ENCODE measurements around the gene XYLT1.
A peak's percentile ranks its signal among the peaks of the same experiment; 100 is the strongest.

The XYLT1 gene

GRCh38 chr16:17334096-17334495, 136.7 kb downstream of the XYLT1 start:
- DNase-seq = peak; percentile 67

GRCh38 chr16:17333229-17333628, 137.5 kb downstream of the XYLT1 start:
- no peak for DNase-seq

DNA sequence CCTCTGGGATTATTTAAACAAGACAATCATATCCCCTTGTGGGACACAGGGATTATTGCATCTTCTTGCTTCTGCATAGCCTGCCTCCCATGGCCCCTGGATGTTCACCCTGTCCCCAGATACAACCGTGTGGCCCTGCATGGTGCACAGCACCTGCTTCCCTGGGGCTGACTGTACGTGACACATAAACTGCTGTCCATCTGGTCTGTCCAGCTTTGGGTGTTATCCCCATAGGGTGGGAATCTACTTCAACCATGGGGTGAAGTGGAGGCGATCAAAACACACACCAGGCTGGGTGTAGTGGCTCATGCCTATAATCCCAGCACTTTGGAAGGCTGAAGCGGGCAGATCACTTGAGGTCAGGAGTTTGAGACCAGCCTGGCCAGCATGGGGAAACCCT, 138.8 kb downstream of the XYLT1 start:
- DNase-seq = no peak

GRCh38 chr16:17331071-17331607, 139.6 kb downstream of the XYLT1 start:
- DNase-seq = peak; percentile 58

- no peak for DNase-seq
Measured at GRCh38 chr16:17330044-17330443, 140.7 kb downstream of the XYLT1 start.

DNA sequence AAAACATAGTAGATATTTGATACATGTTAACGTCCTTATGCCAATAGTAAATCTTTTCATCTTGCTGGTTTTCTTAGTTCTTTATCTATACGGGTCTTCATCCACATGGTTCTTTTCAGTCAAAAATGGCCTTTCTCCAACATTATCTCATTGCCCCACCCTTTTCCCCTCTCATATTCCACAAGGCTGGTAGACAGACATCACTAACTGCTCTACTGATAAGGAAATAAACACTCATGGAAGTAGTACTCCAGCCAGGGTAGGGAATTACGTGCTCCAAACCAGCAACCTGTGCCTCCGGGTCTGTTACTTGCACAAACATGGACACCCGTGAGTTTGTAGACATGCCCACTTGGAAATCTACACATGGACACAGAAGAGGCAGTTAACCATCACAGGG, 141.4 kb downstream of the XYLT1 start:
- no peak for DNase-seq

- no peak for DNase-seq
Measured at GRCh38 chr16:17328932-17329331, 141.8 kb downstream of the XYLT1 start.

- DNase-seq = peak; percentile 55
Measured at GRCh38 chr16:17327664-17328335, 143.0 kb downstream of the XYLT1 start.

DNA sequence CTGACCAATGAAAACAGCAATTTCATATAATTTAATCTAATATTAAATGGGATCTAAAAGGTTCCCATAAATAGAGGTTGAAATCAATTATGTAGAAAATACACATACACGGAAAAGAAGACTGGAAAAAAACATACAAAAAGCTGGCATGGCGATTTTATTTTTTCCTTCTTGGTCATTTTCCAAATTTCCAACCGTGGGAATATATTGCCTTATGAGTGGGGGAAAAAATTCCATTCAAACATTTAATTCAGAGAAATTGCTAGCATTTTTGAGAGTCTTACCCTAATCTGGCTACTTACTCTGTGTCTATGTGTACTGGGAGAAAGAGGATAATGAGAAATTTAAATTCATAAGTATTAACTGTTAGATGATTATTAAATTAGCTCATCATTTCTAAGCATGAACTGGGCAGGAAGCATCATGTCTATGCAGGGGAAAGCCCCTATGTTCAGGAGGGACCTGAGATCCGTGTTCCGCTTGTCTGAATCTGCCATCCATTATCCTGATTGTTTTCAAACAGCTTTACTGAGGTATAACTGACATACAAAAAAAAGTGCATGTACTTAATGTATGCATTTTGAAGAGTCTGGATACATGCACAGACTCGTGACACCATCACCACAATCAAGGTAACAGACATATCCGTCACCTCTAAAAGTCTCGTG, 145.2 kb downstream of the XYLT1 start:
- no peak for DNase-seq

GRCh38 chr16:17324451-17324850, 146.3 kb downstream of the XYLT1 start:
- peak; percentile 39 for DNase-seq

DNA sequence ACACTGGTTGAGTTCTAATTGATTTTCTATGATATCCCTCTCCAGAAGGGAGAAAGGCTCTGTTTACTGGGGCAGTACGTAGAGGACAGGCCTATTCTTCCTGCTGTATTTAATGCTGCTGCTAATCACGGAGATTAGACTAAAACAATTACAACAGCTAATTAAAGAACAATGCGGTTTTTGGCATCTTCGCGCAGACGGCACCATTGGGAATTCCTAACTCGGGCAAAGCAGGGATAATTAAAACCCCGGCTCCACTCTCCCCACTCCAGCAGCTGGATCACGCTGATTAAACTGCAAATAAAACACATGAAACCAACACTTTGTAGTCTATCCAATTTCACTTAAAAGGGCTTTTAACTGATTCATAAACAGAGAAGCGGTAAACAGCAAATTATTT, 147.6 kb downstream of the XYLT1 start:
- no peak for DNase-seq

- no peak for DNase-seq
Measured at GRCh38 chr16:17321824-17322223, 148.9 kb downstream of the XYLT1 start.

DNA sequence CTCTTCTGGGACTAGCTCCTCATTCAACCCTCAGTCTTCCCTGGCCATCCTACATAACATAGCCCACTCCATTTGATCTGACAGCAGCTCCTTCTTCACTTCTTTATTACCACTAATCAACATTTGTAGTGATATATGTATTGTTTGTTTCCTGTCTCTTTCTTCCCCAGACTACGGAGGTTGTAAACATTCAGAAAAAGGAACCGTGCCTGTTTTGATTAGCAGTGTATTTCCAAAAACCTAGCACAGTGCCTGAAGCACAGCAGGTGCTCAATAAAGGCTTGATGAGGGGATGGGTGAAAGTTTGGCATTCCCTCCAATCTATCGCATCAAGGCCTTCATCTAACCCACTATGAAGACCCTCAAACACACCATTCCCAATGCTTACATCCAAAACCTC, 150.8 kb downstream of the XYLT1 start:
- DNase-seq = no peak

GRCh38 chr16:17318238-17318637, 152.5 kb downstream of the XYLT1 start:
- DNase-seq = peak; percentile 63

- DNase-seq = no peak
Measured at GRCh38 chr16:17316005-17316404, 154.8 kb downstream of the XYLT1 start.

DNA sequence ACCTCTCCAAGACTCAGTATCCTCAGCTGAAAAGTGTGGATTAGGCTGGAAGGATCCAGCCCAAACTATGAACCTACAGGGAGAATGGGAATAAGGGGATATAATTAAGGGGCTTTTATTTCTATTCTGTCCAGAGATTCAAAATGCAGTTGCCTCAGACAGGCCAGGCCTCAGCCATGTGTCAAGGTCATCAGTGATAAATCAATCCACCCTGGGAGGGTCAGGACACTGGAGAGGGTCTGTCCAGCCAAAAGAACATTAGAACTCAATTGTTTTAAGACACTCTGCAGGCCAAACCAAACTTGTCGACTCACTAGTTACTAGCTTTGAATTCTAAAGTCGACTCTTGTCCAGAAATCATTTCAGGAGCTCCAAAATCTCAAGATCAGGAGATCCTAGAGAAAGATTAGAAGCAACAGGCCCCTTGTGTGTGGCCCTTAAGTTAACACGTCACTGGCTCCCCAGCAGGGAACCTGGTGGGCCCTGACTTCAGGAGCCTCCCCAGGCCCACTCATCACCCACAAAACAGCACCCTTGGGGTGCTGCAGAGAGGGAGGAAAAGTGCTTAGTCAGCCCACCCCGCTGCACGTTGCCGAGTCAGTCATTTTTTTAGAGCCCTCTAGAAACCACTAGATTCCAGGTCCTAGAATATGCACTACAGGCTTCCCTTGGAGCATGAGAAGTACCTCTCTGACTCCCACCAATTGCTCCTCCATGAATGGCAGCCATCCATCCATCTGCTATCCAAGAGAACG, 156.8 kb downstream of the XYLT1 start:
- DNase-seq = no peak

DNA sequence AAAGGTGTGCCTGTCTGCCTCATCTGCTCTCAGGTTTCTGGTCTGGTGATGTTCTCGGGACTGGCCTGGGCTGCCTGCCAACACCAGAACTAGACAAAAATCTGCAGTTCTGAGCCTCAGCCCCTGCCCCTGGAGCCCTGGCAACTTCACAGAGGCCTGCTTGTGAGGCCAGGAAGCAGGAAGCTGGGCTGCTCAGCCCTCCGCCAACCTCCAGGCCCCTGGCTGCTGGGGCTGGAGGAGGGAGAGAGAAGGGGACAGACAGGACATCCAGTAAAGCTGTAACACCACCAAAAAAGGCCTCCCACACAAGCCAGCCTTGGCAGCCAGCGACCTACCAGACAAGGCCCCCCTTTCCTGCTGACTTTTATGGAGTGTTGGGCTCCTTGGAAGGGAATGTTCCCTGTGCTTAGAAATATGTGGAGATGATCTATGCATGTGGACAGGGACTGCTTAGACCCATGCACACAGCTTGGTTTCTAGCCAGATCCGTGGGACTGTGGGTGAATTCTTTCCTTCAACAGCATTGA, 157.6 kb downstream of the XYLT1 start:
- peak; percentile 95 for DNase-seq

DNA sequence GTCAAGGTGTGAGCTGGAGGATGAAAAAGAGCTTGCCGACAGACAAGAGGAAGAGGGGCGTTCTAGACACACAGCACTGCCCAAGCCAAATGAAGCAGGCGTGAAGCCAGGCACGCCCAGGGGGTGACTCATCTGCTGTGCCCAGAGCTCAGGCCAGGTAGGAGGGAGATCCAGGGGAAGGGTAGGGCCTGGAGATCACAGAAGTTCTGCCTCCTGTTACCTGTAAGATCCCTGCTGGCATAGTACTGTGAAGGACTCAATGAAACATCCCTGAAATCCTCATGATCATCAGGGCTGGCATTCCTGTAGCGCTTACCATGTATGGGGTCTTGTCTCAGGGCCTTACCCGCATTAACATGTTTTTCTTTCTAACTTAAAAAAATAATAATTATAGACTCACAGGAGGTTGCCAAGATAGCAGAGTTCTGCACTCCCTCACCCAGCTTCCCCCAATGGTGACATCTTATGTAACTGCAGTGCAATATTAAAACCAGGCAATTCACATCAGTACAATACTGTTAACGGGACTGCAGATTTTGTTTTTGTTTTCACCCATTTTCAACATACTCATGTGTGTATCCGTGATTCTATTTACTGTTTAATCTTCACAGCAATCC, 158.6 kb downstream of the XYLT1 start:
- DNase-seq = no peak

DNA sequence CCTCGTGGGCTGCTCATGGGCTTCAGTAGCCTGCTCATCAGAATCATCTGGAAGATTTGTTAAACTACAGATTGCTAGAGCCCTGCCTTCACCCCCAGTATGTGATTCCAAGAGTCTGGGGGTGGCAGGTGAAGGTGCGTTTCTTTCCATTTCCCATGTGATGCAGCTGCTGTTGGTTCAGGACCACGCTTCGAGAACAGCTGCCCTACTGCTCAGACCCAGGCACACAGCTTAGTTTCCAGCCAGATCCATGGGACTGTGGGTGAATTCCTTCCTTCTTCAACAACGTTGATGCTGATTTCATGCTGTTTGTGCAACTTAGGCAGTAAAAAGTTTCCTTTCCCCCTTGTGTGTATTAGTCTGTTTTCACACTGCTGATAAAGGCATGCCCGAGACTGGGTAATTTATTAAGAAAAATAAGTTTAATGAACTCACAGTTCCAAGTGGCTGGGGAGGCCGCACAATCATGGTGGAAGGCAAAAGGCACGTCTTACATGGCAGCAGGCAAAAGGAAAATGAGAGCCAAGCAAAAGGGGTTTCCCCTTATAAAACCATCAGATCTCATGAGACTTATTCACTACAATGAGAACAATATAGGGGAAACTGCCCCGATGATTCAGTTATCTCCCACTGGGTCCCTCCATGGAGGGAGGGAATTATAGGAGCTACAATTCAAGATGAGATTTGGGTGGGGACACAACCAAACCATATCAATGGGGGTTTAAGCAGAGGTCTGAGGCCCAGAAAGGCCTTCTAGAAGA, 159.2 kb downstream of the XYLT1 start:
- no peak for DNase-seq

GRCh38 chr16:17309510-17309909, 161.2 kb downstream of the XYLT1 start:
- DNase-seq = no peak

DNA sequence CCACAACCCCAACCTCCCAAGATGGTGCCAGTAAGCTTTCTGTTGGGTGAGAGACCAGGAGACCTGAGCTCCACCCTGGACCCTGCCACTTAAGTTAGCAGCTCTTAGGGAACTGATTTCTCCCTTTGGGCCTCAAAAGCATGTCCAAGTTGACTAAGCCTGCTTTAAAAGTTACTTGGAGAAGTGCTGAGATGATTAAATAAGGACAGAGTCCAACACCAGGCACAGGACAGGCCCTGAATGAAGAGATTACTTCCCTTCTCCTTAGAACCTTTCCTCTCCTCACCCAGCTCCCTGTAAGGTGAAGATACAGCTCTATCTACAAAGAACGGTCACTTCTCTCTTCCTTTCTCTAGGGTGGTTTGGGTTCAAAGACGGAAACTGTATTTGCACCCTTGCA, 162.6 kb downstream of the XYLT1 start:
- no peak for DNase-seq

DNA sequence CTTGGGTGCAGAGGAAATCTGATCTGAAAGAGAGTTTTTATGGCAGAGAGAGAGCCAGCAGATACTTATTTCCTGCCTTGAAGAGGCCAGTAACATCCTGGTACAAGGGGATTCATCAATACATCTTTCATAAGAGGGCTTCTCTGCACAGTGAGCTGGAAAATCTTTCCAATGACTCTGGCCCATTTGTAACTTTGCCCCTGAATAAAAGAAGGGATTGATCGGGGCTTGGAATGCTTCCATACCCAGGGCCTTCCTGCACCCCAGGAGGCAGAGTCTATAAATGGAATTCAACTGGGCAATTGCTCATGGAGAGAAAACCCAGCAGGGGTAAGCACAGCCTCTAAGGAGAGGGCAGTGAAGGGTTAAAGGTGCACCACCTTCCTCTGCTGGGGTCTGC, 163.3 kb downstream of the XYLT1 start:
- no peak for DNase-seq

Measured in fibroblast of skin of abdomen (primary cell).